CD4-positive, CD25-positive, alpha-beta regulatory T cell (primary cell): ENCODE results near the gene CPSF7. TPM values are rescaled to one million over a fixed set of nuclear protein-coding genes. Genes with fewer than 3 reads are reported as not detected.

Experiments
- ATAC-seq, 2 donors: fragments of 150-1000 bp; cut with Tn5 transposase; one replicate each; pipeline ENCODE4 v1.10.0; 2021; ENCODE audit warnings: low read depth in 2 of 2, moderate number of reproducible peaks in 2 of 2, moderate library complexity in 1 of 2
- DNase-seq, 3 donors: peaks; one replicate each; pipeline versions ENCODE4 v3.0.0 to v3.0.0-alpha.2; 2012 to 2022; ENCODE audit warnings: mixed read lengths in 1 of 3
- H3K27ac ChIP-seq: one replicate; pipeline ENCODE4 v1.7.0; 2013; ENCODE audit warnings: mild to moderate bottlenecking, low read length; ENCODE audit not compliant: insufficient read depth, poor library complexity, severe bottlenecking
- H3K27me3 ChIP-seq: one replicate; pipeline ENCODE4 v1.7.0; 2013; ENCODE audit warnings: low read length; ENCODE audit not compliant: control insufficient read depth, insufficient read depth
- H3K36me3 ChIP-seq: one replicate; pipeline ENCODE4 v1.7.0; 2013; ENCODE audit warnings: mild to moderate bottlenecking, low read length, moderate library complexity; ENCODE audit not compliant: control insufficient read depth, insufficient read depth
- H3K4me1 ChIP-seq: 2 replicates; pipeline ENCODE4 v1.7.0; 2013; ENCODE audit warnings: mild to moderate bottlenecking, low read length; ENCODE audit not compliant: insufficient read depth, control insufficient read depth, poor library complexity, severe bottlenecking
- H3K4me3 ChIP-seq: one replicate; pipeline ENCODE4 v1.7.0; 2013; ENCODE audit warnings: low read depth, mild to moderate bottlenecking, low read length, moderate library complexity
- H3K9me3 ChIP-seq, 2 experiments: 1 replicate in 1 of 2; 2 replicates in 1 of 2; pipeline ENCODE4 v1.7.0; 2013; ENCODE audit warnings: low read length in 2 of 2, mild to moderate bottlenecking in 1 of 2, moderate library complexity in 1 of 2; ENCODE audit not compliant: control insufficient read depth in 2 of 2
- H3K27ac Mint-ChIP-seq, 3 donors: one replicate each; pipeline ENCODE4 v1.8.0; 2020 to 2022; ENCODE audit warnings: mild to moderate bottlenecking in 3 of 3, mixed read lengths in 3 of 3, moderate library complexity in 2 of 3
- H3K27me3 Mint-ChIP-seq: one replicate; pipeline ENCODE4 v1.8.0; 2022; ENCODE audit warnings: mild to moderate bottlenecking, mixed read lengths
- H3K36me3 Mint-ChIP-seq: one replicate; pipeline ENCODE4 v1.8.0; 2020; ENCODE audit warnings: mixed read lengths
- H3K4me1 Mint-ChIP-seq, 4 donors: one replicate each; pipeline ENCODE4 v1.8.0; 2020 to 2022; ENCODE audit warnings: mixed read lengths in 4 of 4, mild to moderate bottlenecking in 1 of 4
- H3K4me3 Mint-ChIP-seq, 4 donors: one replicate each; pipeline ENCODE4 v1.8.0; 2020 to 2022; ENCODE audit warnings: mild to moderate bottlenecking in 4 of 4, mixed read lengths in 4 of 4, moderate library complexity in 3 of 4
- H3K9me3 Mint-ChIP-seq, 7 donors: one replicate each; pipeline ENCODE4 v1.8.0; 2020 to 2022; ENCODE audit warnings: mixed read lengths in 7 of 7, mild to moderate bottlenecking in 3 of 7, moderate library complexity in 2 of 7
- polyA plus RNA-seq, 4 donors: library from polyadenylated mRNA; unstranded; fragments of 300-500 nt; fragmentation: Illumina TruSeq; gene quantifications; one replicate each; pipeline ENCODE4 v1.2.3, GENCODE V29; 2021
- total RNA-seq: library from RNA; stranded (reverse); gene quantifications from one replicate; pipeline ENCODE4 v1.2.3, GENCODE V29; 2022

Gene CPSF7
- total and polyA plus RNA-seq, 5 donors from 2014 or later = 23.5 to 111 (median 26.0) TPM

DNA sequence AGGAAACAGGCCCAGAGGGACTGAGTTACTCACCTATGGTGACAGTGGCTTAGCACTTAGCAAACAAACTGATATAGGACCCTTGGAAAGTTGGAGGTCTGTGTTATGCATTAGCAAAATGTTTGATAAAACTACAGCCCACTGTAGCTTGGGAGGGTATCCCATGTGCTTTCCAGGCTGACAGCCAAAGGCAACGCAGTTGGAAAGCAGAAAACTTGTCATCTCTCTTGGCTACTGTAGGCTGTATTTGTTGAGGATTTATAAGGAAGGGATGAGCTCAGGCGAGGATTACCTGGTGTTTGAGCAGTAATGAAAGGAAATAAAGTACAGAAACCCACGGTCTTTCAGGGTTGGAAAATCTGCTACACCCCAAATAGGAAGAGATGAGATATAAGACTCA, 23.9 kb upstream of the CPSF7 start:
- ATAC-seq = no peak
- no peaks in the 10 kb centered on the region for H3K27me3 Mint-ChIP-seq
- Histone ChIP-seq H3K27me3 (no peaks in the 10 kb centered on the region), H3K9me3 (no peaks in the 10 kb centered on the region), H3K36me3 (peaks cover 23% of the 10 kb centered on the region), H3K4me1 (no peaks in the 10 kb centered on the region), H3K4me3 (no peak overlapping the region), H3K27ac (no peak overlapping the region)
- DNase-seq = no peak
- peaks cover 0 to 10% (median 5%) of the 10 kb centered on the region in 4 donors for H3K4me1 Mint-ChIP-seq
- no peak overlapping the region for H3K4me3 Mint-ChIP-seq
- H3K36me3 Mint-ChIP-seq = peaks cover 34% of the 10 kb centered on the region
- H3K9me3 Mint-ChIP-seq = no peaks in the 10 kb centered on the region
- H3K27ac Mint-ChIP-seq = no peak overlapping the region

GRCh38 chr11:61452825-61453224, 23.1 kb upstream of the CPSF7 start:
- no peak overlapping the region for H3K4me3 Mint-ChIP-seq
- ATAC-seq (no peak), DNase-seq (no peak)
- Histone ChIP-seq H3K36me3 (peaks cover 31% of the 10 kb centered on the region), H3K27me3 (no peaks in the 10 kb centered on the region), H3K27ac (no peak overlapping the region), H3K4me1 (no peaks in the 10 kb centered on the region), H3K9me3 (no peaks in the 10 kb centered on the region), H3K4me3 (no peak overlapping the region)
- H3K27me3 Mint-ChIP-seq = no peaks in the 10 kb centered on the region
- H3K36me3 Mint-ChIP-seq = peaks cover 38% of the 10 kb centered on the region
- peak overlapping the region in 2 of 3 donors; percentile 12 to 86 for H3K27ac Mint-ChIP-seq
- H3K9me3 Mint-ChIP-seq = no peaks in the 10 kb centered on the region
- H3K4me1 Mint-ChIP-seq = peaks cover under 1 to 10% (median 7%) of the 10 kb centered on the region in 4 donors

- H3K9me3 ChIP-seq = no peaks in the 10 kb centered on the region
- H3K27ac ChIP-seq = no peak overlapping the region
- H3K36me3 Mint-ChIP-seq = peaks cover 40% of the 10 kb centered on the region
- no peaks in the 10 kb centered on the region for H3K4me1 ChIP-seq
- H3K4me3 Mint-ChIP-seq = no peak overlapping the region
- no peaks in the 10 kb centered on the region for H3K9me3 Mint-ChIP-seq
- H3K27me3 ChIP-seq = no peaks in the 10 kb centered on the region
- no peaks in the 10 kb centered on the region for H3K27me3 Mint-ChIP-seq
- H3K36me3 ChIP-seq = peaks cover 62% of the 10 kb centered on the region
- peaks cover 4 to 13% (median 10%) of the 10 kb centered on the region in 4 donors for H3K4me1 Mint-ChIP-seq
- ATAC-seq = no peak
- no peak for DNase-seq
- no peak overlapping the region for H3K4me3 ChIP-seq
- peak overlapping the region in 1 of 3 donors; percentile 28 for H3K27ac Mint-ChIP-seq
These were observed 18.8 kb upstream of the CPSF7 start for GRCh38 chr11:61448552-61448927.

DNA sequence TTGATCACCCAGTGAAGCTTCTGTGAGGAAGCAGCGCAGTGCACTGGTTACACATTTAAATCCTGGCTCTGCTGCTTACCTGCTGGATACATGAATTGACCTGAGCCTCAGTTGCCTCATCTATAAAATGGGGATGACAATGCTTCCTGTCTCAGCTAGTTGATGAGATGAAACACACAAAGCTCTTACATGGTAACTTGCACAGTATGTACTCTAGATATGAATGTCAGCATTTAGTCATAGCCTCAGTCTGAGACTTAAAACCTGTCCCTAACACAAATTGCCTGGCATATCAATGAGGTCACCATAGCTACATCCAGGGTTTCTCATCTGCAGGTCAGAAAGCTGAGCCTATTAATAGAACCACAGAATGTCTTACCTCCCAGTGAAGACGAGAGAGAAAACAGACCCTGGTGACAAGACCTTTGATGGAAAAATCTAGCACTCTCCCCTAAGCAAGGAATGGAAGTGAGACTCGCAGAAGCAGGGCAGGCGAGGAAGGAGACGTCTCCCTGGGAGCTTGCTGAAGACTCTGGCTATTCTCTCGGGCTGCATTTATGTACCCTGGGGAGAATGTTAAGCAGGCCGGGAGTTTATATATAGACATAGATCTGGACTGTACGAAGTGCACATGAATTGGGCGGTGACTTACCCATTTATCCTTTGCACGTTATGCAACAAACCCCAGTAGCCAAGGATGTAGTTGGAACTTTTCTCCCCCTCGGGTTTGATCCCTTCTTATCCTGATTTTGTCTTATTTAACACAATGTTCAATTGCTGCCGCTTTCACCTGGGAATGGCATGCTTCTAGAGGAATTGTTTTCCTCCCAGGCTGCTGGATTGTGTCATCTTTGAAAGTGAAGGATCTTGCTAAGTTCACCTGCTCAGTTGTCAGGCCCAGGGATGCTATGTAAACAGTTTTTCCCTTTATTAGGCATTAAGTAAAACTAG, 18.1 kb upstream of the CPSF7 start:
- Mint-ChIP-seq H3K36me3 (peaks cover 44% of the 10 kb centered on the region), H3K27me3 (no peaks in the 10 kb centered on the region), H3K4me3 (no peak overlapping the region), H3K27ac (peak overlapping the region in 1 of 3 donors; percentile 28), H3K9me3 (no peaks in the 10 kb centered on the region), H3K4me1 (peaks cover 10 to 19% (median 13%) of the 10 kb centered on the region in 4 donors)
- ATAC-seq (no peak), DNase-seq (peak in 1 of 3 donors; percentile 29)
- Histone ChIP-seq H3K27me3 (no peaks in the 10 kb centered on the region), H3K9me3 (no peaks in the 10 kb centered on the region), H3K36me3 (peaks cover 67% of the 10 kb centered on the region), H3K4me3 (no peak overlapping the region), H3K27ac (no peak overlapping the region), H3K4me1 (no peaks in the 10 kb centered on the region)

DNA sequence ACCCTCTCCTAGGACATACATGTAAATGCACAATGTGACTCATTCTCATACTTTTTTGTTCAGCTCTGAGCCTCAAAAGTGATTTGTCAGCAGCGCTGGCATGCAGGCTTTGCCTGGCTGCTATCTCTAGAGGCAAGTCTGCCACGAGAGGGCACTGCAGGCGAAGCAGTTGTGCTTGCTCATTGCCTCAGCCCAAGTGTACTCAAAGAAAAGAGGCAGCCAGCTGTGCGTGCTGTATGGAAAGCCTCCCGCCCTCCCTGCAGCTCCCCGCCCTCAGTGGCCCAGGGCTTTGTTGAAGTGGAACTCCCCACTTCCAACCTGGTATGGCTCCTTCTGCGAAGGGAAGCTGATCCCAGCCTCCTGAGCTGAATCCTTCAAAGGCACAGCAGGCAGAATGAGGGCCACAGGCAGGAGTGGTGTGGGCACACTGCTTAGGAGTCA, 16.5 kb upstream of the CPSF7 start:
- H3K27ac Mint-ChIP-seq = peak overlapping the region in 1 of 3 donors; percentile 36
- no peak overlapping the region for H3K27ac ChIP-seq
- H3K36me3 Mint-ChIP-seq = peaks cover 52% of the 10 kb centered on the region

DNA sequence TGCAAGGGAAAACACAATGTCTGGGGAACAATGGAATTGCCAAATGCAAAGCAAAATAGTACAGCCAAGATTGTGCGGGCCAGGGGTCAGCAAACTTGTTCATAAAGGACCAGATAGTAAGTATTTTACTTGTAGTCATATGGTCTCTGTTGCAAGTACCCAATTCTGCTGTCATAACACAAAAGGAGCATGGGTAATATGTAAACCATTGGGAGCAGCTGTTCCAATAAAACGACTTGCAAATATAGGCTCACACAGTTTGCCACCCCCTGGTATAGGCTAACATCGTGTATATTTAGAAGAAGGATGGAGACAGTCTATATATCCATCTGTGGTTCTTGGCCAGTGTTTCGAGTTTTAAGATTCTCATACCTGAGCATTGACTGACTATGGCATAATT, 15.7 kb upstream of the CPSF7 start:
- ATAC-seq = no peak
- H3K36me3 Mint-ChIP-seq = peaks cover 51% of the 10 kb centered on the region
- H3K27ac Mint-ChIP-seq = peak overlapping the region in 2 of 3 donors; percentile 32 to 36
- no peaks in the 10 kb centered on the region for H3K4me1 ChIP-seq
- no peak overlapping the region for H3K27ac ChIP-seq
- H3K27me3 Mint-ChIP-seq = no peaks in the 10 kb centered on the region
- no peak for DNase-seq
- H3K4me3 Mint-ChIP-seq = no peak overlapping the region
- H3K36me3 ChIP-seq = peaks cover 73% of the 10 kb centered on the region
- no peak overlapping the region for H3K4me3 ChIP-seq
- no peaks in the 10 kb centered on the region for H3K9me3 Mint-ChIP-seq
- no peaks in the 10 kb centered on the region for H3K27me3 ChIP-seq
- peaks cover 11 to 19% (median 15%) of the 10 kb centered on the region in 4 donors for H3K4me1 Mint-ChIP-seq
- H3K9me3 ChIP-seq = no peaks in the 10 kb centered on the region

More for the DNA sequence above, 16.5 kb upstream of the CPSF7 start:
- Histone ChIP-seq H3K36me3 (peaks cover 71% of the 10 kb centered on the region), H3K4me3 (no peak overlapping the region), H3K9me3 (no peaks in the 10 kb centered on the region), H3K27me3 (no peaks in the 10 kb centered on the region), H3K4me1 (no peaks in the 10 kb centered on the region)
- peaks cover 11 to 19% (median 15%) of the 10 kb centered on the region in 4 donors for H3K4me1 Mint-ChIP-seq
- H3K27me3 Mint-ChIP-seq = no peaks in the 10 kb centered on the region
- ATAC-seq (peak; percentile 89 to 94), DNase-seq (peak; percentile 35 to 84 (median 52))
- H3K9me3 Mint-ChIP-seq = no peaks in the 10 kb centered on the region
- no peak overlapping the region for H3K4me3 Mint-ChIP-seq

GRCh38 chr11:61442616-61443015, 12.8 kb upstream of the CPSF7 start:
- Mint-ChIP-seq H3K27ac (peak overlapping the region in 1 of 3 donors; percentile 46), H3K4me1 (peaks cover 6 to 24% (median 15%) of the 10 kb centered on the region in 4 donors), H3K36me3 (peaks cover 54% of the 10 kb centered on the region), H3K9me3 (no peaks in the 10 kb centered on the region), H3K4me3 (no peak overlapping the region), H3K27me3 (no peaks in the 10 kb centered on the region)
- H3K4me3 ChIP-seq = no peak overlapping the region
- H3K27me3 ChIP-seq = no peaks in the 10 kb centered on the region
- no peak for DNase-seq
- H3K4me1 ChIP-seq = no peaks in the 10 kb centered on the region
- peaks cover 82% of the 10 kb centered on the region for H3K36me3 ChIP-seq
- ATAC-seq = no peak
- H3K27ac ChIP-seq = no peak overlapping the region
- H3K9me3 ChIP-seq = no peaks in the 10 kb centered on the region
